GM18526 (cell line): ENCODE data around the gene ZNF45.

ENCODE experiments used
- POLR2A ChIP-seq: IDR thresholded peaks from 3 replicates; pipeline ENCODE4 v1.6.1; 2011; ENCODE audit not compliant: insufficient read length; ENCODE audit errors: extremely low read depth

The ZNF45 gene

DNA sequence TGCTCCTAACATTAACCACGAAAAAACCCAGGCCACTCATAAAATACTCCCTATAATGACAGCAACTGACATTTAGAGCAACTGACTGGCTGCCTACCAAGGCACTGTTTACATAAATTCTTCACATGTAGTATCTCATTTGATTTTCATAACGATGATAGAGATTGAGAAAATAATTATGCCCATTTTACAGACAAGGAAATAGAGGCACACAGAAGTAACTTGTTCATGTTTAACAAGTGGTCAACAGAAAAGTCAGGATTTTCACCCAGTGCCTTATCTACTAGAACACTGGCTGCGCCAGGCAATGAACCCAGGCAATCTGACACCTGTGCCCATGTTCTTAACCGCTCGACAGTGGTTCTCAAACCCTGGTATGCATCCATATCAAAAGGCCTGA, 6.3 kb downstream of the ZNF45 start:
- no peak for TF ChIP-seq POLR2A

GRCh38 chr19:43923875-43924274, 11.2 kb downstream of the ZNF45 start:
- no peak for TF ChIP-seq POLR2A

GRCh38 chr19:43914051-43914450, 21.0 kb downstream of the ZNF45 start:
- no peak for TF ChIP-seq POLR2A

DNA sequence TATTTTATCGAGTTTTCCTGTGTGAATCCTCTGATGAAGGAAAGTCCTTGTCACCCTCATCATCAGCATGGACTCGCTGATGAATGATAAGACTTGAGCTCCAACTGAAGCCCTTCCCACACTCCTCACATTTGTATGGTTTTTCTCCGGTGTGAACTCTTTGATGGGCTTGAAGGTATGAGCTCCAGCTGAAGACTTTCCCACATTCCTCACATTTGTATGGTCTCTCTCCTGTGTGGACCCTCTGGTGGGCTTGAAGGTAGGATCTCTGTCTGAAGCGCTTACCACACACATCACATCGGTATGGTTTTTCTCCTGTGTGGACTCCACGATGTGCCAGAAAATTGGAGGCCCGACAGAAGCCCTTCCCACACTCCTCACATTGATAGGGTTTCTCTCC, 21.7 kb downstream of the ZNF45 start:
- TF ChIP-seq POLR2A, result no peak

DNA sequence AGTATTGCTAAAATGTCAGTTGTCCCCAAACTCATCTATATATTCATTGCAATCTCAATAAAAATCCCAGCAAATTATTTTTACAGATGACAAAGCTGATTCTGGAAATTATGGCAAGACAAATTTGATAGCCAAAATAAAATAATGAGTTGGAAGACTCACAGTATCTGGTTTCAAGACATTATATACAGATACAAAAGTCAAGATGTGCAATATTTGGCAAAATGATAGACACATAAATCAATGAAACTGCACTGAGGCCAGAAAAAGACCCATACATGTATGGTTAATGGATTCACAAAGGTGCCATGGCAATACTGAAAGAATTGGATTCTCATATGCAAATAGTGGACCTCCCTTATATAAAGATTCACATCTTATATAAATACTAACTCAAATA, 24.2 kb downstream of the ZNF45 start:
- no peak for TF ChIP-seq POLR2A

DNA sequence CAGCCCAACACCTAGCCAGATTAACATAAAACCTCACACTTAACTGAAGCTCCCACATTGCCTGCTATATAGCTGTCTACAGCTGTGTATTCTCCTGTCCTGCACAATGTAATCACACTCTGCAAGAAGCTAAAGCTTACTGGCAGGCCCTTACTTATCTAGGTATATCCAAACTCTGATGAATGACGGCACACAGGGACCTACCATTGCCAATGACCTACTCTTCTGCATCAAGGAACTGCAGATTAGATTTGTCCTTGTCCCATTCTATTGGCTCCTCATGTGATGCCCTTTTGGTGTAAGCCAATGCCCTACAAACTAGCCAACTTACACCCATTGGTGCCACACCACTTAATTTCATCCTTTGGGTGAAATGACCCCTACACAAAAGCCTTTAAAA, 26.4 kb downstream of the ZNF45 start:
- TF ChIP-seq POLR2A, result no peak

- no peak for TF ChIP-seq POLR2A
Observed at GRCh38 chr19:43906774-43907173, 28.3 kb downstream of the ZNF45 start.

- no peak for TF ChIP-seq POLR2A
Observed at GRCh38 chr19:43905897-43906296, 29.2 kb downstream of the ZNF45 start.

DNA sequence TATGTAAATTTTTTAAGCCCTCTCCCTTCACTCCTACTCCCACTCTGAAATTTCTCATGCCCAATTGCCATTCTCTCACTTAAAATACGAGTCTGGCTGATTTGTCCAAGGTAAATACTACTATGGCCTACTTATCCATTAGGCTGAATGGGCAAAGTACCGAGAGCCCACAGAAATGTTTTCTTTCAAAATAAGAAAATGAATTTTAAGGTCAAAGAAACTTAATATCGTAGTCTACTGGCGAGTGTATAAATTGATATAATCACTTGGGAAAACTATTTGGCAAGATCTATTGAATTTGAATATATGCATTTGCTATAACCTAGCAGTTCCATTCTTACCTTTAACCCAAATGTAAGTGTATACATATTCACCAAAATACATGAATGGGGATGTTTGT, 32.7 kb downstream of the ZNF45 start:
- TF ChIP-seq POLR2A, result no peak

- TF ChIP-seq POLR2A, result peak; percentile 36
Observed at GRCh38 chr19:43901395-43902390, 33.4 kb downstream of the ZNF45 start.

DNA sequence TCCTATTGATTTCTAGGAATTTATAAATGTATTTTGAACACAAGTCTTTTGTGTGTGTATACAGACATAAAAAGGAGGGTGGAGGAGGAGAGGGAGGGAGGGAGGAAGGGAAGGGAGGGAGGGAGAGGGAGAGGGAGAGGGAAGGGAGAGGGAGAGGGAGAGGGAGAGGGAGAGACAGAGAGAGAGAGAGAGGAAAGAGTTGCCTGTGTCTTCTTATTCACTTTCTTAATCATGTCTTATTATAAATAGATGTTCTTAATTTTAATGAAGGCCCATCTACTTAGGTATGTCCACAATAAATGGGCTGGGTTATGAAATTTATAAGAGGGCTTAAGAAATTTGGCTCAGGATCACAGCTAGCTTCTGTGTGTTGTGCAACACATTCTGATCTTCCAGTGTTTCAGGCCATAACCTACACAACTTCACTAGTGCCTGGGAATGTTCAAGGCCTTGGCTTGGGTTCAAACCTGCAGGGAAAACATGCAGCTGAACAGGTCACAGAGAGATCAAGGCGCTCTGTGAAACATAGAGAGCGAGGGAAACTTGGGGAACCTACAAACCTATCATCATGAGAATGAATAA, 39.3 kb downstream of the ZNF45 start:
- no peak for TF ChIP-seq POLR2A

GRCh38 chr19:43883864-43884263, 51.2 kb downstream of the ZNF45 start, which contains the start of gene ZNF404:
ZNF404 (minus strand) TSS chr19:43883964.
- TF ChIP-seq POLR2A, result no peak

DNA sequence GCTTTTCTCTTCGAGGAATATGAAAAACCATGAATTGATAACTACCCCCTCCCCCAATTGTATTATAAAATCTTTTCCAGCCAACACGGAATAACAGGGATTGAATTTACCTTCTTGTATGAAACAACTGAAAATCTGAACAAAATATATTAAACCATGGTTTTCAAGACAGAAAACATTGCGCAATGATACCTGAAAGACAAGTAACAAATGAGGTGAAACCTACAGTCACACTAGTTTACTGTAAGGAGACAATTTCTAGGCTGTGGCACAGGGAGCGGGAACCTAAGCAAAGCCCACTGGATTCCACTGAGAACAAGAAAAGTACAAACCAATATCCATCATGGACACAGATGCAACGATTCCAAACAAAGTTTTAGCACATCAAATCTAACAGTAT, 54.6 kb downstream of the ZNF45 start:
- no peak for TF ChIP-seq POLR2A

GRCh38 chr19:43872547-43873336, 62.3 kb downstream of the ZNF45 start:
- TF ChIP-seq POLR2A, result no peak
